ENCODE data around the gene ISX.

ISX gene

DNA sequence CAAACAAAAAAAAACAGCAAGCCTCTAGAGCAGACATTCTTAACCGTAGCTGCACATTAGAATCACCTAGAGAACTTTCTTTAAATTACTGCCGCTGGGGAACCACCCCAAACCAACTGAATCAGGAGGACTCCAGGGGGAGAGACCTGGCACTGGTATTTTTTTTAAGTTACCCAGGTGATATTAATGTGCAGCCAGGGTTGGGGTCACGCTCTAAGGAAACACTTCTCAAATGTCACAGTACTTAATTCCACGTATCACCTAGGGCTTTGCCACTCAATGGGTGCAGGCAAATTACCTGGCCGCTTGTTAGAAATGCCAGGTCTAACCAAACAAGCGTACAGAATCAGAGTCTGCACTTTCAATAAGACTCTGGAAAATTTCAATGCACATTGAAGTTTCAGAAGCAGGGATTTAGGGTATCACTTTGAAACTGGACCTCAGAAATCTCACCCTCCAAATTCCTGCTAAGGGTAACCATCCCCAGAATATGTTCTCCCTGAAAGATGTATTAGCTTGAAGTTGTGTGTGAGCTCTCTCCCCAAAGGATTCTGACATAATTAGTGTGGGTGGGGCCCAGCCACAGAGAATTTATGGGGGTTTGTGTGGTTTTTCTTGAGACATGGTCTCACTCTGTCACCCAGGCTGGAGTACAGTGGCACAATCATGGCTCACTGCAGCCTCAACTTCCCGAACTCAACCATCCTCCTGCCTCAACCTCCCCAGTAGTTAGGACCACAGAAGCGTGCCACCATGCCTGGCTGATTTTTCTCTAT is 12.7 kb upstream of the ISX start:
- no peak for DNase-seq

DNA sequence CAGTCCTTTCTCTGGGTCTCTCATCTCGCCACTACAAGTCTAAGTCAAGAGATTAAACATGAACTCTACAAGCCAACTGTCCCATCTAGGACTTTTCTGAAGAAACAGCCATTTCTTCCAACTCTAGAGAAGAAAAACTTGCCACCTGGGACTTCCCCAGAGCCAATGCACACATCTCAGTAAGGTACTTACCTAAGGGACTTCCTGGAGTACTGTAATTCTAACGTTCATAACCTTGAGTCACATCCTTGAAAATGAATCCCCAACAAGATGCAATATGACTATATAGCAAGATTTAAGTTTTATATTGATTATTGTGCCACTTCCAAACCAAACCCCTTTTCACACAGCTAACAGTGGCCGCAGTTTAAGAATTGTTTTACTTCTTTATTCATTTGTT is 11.9 kb upstream of the ISX start:
- no peak for DNase-seq

DNA sequence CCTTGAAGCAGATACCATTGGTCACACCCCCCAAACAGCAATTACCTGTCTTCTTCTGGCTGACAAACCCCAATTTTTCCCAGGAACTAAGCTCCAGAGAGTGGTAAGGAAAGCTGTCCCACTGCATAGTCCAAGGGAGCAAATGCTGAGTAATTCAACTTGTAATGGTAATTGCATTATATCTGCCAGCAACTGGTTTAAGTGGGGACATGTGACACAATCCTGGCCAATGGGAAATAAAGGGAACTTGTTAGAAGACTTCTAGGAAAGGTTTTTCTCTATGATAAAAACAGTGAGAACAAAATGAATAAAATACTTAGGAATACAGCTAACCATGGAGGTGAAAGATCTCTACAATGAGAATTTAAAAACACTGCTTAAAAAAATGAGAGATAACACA is 9.5 kb upstream of the ISX start:
- DNase-seq: no peak

DNA sequence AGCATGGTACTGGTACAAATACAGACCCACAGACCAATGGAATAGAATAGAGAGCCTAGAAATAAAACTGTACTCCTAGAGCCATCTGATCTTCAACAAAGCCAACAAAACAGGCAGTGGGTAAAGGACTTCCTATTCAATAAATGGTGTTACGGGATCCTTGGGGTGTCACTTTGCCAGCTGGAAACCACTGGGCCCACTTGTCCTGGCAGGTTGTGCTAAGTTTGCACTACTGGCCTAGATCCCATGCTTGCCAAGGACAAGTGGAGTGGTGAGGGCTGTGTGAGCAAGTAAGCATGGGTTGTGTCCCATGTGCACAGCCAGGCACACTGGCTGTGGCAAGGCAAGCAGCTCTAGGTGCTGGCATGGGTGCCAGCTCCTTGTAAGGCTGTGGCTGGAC is 8.8 kb upstream of the ISX start:
- DNase-seq: no peak

DNA sequence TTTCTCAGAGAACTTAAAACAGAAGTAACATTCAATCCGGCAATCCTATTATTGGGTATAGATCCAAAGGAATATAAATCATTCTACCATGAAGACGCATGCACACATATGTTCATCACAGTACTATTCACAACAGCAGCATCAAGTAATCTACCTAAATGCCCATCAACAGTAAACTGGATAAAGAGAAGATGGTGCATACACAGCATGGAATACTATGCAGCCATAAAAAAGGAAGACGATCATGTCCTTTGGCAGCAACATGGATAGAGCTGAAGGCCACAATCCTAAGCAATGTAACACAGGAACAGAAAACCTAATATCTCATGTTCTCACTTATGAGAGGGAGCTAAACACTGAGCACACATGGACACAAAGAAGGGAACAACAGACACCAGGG is 6.3 kb upstream of the ISX start:
- DNase-seq: no peak

DNA sequence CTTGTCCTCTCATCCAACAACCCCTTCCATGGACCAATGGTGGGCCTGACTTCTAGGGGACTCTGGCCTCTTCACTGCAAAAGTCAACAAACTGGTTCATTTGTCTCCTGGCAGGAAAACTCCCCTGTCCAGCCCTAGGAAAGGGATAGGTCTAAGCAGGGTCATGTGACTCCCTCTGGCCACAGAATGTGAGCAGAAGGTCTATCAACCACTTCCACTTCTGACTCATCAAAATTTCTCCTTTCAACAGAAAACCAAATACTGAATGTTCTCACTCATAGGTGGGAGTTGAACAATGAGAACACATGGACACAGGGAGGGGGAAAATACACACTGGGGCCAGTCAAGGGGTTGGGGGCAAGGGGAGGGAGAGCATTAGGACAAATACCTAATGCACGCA is 1.3 kb upstream of the ISX start:
- DNase-seq: no peak

DNA sequence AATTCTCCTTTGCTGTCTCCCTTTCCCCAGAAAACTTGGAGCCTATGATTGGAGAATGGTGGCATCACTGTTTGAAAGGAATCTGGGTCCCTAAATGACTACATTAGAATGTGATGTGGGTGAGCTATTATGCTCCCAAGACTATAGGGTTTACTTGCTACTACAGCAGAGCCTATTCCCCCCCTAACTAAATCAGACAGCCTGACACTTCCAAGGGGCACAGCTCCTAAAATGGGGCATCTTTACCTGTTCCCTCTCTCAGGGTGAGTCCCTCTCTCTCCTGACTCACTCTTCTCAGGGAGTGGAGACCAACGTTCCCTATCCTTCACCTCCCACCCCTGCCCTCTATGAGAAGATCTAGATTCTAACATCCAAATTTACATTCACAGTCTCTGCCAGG is 775 bp upstream of the ISX start:
- no peak for DNase-seq

DNA sequence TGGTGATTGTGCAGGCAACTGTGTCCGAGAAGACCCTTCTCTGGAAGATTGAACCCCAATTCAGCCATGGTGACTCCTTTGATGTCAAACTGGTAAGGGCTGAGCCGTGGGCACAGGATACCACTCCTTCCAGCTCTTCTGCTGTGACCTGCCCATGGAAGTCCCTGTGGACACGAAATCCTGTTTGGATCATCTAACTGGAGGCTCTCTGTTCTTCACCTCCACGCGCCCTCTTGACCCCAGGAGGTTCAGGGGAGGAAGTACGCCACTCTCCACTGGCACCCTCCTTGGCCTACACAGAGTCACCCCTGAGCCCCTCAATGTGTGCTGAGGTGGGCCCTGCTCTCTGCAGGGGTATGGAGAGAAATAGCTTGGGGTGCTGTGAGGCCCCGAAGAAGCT is 810 bp downstream of the ISX start:
- no peak for DNase-seq

DNA sequence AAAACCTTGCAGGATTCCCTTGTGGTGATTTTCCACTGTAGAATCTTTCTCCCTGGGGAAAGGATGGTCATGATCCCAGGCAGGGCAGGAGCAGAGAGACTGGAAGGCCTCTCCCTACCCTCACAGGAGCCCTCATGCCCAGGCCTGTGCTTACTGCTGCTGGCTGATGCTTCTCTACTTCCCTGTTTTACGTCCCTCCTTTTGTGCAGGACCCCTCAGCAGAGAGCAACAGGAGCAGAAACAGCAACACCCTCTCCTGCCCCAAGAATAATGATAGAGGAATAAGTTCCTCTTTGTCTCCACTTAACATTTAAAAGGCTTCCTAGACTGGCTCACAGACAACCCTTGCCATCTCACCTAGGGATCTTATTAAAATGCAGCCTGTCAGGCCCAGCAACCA is 3.6 kb downstream of the ISX start:
- DNase-seq: no peak

DNA sequence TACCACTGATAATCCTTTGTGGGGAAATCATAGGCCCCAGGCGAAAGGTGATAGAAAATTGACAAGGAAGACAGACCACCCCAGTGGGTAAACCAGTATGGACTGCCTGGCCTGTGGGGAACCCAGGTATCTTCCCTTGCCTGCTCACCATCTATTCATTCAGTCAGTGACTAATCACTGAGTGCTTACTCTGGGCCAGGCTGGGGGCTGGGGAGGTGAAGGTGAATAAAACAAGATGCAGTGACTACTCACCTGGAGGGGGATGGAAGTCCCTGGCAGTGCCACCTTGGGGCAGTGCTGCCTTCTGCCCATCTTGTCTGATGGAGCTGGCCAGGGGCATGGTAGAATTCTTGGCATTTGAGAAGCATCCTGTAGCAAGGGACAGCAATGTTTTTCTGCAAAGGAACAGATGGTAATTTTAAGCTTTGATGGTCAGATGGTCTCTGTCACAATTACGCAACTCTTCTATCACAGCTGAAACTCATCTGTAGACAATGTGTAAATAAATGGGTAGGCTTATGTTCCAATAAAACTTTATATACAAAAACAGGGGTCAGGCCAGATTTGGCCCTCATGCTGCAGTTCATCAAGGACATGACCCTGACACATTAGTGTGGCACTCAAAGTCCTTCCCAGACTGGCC is 4.6 kb downstream of the ISX start:
- no peak for DNase-seq

DNA sequence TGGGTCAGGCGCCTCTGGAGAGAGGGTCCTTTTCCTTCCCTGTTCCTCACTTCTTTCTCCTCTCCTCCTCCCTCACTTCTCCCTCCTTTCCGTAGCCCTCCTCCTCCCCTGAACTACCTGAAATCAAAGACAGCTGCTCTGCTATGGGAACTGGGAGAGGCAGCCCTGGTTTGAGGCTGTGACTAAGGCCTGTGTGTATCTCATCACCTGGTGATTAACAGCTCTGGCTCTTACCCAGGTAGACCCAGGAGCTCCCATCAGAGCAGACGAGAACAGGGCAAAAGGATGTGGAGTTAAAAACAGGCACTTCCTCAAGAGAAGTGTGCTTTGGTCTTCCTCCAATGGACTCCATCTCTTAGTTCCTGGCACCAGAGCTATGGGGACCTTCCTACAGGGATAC is 5.8 kb downstream of the ISX start:
- DNase-seq: no peak

DNA sequence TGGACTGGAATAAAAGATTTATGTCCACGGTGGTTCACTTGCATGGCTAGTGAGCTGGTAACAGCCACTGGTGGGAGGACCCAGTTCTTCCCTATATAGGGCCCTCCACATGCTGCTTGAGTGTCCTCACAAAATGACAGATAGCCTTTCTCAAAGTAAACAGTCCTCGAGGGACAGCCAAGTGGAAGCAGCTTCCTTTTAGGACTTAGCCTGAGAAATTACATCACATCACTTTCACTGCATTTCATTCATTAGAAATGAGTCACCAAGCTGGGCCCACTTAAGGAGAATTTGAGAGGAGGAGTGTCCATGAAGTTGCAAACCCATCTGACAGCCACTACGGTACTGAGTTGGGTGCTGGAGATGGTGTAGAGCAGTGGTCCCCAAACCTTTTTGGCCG is 7.0 kb downstream of the ISX start:
- DNase-seq: no peak

DNA sequence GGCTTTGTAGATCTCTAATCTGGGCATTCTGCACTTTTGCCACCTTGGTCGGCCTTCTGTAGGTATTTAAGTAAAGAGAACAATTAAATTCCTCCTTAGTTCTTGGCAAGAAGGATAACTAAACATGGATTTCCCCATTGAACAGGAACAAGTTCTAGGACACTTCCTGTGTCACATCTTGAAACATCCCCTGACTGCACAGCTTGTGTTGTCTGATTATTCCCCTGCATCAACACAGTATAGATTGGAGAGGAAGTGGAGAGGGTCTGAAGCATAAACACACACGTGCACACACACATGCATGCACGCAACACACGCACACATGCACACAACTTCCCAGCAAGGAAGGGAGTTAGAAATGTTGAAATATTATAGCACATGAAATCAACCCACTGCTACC is 8.6 kb downstream of the ISX start:
- no peak for DNase-seq

DNA sequence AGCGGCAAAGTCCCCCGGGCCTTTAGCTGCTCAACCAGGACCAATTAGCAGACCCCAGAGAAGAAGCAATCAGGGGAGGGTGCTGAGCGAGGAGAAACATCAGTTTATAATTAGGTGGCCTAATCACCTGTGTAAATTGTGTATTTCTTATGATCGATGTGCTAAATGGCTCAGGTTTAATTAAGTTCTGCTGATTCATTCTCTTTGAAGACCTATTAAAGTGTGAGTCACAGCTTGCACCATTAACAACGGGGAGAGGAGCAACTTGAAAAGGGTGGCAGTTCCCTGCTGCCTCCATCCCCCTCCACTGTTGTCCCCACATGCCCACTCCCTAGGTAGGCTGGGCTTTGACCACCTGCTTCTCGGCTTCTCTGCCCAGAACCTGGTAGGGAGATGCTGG is 10.7 kb downstream of the ISX start:
- no peak for DNase-seq

DNA sequence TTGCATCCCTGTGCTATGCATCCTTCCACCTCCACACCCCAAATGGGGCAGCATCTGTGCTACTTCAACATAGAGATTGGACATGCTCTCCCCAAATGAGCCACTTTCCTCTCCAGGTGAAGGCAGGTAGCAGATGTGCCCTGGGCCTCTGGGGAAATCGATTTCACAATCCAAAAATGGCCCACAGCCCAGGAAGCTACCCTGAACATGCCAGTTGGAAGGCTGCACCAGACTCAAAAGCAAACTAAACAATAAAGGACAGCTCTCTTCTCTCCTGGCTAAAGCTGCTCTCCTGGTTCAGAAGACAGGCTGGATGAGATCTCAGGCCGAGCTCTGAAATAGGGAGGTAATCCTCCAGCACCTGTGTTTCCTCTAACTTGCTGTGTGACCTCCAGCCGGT is 19.7 kb downstream of the ISX start:
- DNase-seq: no peak

DNA sequence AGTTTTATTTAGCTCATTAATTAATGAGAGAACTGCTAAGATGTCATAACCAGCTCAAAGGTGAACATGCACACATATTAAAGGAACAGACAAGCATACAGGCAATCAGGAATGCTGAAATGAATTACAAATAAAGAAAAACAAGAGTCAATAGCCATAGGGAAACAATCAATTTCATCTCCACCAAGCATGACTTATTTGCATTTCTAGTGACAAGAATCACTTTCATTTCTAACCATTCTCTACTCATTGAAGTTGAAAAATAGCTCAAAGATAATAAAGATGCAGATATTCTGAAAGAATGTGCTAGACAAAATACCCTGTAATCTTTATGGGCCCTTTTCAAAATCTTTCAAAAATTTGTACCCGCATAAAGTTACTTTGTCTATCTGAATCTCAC is 23.2 kb downstream of the ISX start:
- no peak for DNase-seq

DNA sequence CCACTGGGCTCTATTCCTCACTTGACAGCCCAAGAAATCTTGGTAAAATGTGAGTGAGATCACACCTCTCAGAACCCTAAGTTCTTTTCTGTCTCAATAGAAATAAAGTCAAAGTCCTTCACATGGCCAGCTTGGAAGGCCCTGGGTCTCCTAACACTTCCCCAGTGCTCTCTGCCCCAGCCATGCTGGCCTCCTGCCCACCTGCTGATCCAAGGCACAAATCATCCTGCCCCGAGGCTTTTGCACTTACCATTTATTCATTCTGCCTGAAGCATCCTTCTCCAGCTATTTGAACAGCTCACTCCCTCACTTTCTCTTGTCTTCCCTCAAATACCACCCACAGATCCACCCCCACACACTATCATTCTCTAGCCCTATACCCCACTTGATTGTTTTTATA is 26.4 kb downstream of the ISX start:
- no peak for DNase-seq

DNA sequence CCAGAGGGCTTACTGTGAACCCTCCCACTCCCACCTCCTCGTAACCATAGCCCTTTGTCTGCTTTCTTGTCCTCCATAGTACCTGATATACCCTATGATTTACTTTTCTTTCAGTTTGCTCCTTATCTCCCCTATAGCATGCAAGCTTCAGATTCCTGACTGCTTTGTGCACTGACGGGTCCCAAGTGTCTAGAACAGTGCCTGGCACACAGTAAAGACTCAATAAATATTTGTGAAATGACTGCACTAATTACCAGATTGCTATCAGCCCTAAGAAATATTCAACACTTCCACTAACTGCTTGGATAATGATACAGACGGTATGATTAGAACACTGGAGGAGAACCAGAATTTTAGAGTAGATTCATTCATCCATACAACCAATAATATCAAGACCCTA is 33.0 kb downstream of the ISX start:
- DNase-seq: no peak

DNA sequence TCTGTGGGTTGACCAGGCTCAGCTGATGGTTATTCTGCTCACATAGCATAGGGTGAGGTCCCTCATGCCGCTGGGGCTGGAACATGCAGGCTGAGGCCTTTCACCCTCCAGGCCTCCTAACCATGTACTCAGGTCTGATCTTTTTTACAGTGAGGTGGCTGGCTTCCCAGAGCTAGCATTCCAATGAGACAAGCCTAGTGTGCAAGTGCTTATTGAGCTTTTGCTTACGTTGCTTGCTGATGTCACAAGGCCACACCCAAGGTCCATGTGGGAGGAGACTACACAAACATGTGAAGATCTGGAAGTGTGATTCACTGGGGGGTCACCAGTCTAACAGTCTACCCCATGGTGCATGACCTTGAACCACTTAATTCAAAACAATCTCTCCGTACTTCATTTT is 33.9 kb downstream of the ISX start:
- DNase-seq: no peak

DNA sequence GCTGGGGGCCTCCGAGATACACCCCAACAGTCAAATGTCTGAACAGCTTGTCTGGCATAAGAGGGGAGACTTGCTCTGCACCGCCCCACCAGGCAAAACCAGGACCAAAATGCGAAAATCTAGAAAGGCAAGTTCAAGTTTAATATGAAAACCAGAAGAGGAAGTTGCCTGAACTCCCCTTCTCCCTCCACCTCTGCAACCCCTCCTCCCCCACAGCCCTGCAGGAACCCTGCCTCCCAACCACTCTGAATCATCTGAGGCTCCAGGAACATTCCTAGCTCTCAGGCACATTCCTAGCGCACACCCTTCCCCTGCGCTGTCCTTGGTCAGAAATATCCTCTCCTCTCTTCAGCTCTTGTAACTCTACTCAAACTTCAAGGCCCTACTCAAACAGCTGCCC is 36.7 kb downstream of the ISX start:
- DNase-seq: no peak

DNA sequence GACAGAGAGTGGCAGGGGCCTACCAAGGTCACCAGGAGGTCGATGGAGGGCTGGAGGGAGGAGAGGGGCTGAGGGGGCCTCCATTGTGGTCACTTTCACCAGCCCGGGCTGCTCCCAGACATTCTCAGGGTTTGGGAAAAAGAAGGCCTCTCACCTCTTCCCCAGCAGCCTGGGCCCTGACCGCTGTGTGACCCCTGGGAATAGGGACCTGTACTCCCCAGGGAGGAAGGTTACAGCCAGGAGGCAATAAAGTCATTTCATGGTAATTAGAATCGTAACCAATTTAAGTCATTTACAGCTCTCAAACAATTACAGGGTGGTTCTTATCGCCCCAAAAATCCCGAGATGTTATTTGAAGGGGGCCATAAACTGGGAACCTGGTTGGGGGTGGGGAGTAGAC is 37.8 kb downstream of the ISX start:
- no peak for DNase-seq

DNA sequence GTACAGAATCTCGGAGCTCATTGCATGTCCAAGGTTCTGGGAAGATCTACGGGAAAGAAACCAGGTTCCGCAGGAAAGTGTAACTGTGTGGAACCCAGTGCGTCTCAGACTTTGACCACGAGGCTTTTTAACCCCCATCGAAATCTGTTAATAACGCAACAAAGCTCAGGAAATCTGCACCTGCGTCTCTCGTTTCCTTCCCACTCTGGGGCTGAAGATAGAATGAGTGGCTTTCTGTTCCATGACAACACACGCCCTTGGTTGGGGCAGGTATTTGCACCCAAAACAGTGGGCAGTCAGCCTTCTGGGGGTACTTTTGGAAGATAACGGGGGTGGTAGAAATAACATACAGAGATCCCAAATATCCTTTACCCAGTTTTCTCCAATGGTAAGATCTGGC is 38.5 kb downstream of the ISX start:
- no peak for DNase-seq

DNA sequence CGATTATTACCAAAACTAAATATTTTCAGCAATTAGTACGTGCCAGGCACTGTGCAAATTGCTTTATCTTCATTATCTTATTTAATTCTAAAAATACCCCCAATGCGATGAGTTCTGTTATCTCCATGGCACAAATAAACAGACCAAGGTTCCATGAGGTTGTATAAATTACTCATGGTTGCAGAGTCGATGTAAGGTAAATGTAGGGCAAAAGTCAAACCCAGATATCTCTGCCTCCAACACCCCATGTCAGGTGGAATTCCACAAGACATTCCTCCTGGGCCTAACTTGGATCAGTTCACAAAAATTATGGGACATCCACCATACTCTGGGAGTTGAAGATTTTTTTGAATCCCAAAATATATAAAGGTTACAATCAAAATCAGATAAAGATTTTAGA is 43.7 kb downstream of the ISX start:
- DNase-seq: no peak

DNA sequence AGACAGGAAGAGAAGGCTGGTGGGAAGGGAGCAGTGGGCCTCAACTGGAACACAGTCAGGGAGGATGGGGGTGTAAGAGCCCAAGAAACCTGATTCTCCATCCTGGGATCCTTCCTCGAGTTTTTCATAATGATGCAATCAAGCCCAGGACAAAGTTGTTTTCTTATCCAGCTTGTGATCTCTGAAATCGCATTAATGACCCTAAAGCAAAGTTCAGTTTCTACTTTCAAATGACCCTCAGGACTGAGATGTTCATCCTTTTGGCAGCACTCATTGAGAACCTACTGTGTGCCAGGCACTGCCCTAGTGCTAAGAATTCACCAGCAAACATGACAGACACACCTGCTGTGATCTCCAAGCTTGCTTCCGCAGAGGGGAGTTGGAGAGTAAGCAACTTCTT is 45.3 kb downstream of the ISX start:
- no peak for DNase-seq

DNA sequence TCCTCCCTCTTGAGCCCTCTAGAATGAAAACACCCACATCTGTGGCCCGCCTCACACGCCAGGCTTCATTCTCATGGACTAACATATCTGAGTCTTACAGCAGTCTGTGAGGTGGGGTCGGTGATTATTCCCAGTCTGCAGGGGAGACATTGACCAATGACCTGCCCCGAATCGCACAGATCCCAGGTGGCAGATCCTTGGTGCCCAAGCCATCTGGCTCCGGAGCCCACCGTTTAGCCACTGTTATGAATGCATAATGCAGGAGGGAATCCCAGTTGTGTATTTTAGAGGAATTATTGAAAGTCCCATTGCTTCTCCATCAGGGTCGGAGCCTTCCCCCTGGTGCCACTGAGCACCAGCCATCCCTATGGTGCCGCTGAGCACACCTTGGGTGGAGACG is 47.4 kb downstream of the ISX start:
- DNase-seq: no peak
